HG02623 (cell line): ENCODE measurements around the gene MAB21L2.

ENCODE experiments used
- ATAC-seq: cut with Tn5 transposase; IDR thresholded peaks from one replicate; pipeline ENCODE4 v1.9.1; 2021; ENCODE audit warnings: moderate library complexity; ENCODE audit not compliant: unreplicated experiment

Gene MAB21L2

DNA sequence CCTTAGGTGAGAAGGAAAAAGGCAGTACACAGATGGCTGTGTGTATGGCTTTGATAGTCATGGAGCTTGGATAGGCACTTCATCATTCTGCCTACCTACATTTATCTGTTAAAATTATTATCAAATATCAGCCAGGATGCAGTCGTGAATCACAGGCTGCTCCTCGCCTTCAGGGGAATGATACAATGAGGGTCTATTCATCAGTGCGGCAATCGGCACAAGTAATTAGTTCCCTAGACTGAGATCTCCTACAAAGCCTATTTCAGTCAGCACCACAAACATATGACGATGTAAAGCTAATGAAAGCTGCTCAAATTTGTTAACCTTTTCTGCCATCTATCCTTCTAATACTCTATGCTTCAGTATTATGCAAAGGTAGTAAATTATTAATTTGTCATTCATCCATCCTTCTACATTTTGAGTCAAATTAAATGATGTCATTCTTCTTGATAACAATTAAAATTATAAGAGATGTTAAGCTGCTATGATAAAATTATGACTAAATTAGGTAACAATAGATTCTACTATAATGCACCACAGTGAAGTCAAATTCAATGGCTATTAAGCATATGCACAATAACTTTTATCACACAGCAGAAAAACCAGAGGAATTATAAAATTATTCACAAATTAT, 19.0 kb downstream of the MAB21L2 start:
- ATAC-seq = no peak

DNA sequence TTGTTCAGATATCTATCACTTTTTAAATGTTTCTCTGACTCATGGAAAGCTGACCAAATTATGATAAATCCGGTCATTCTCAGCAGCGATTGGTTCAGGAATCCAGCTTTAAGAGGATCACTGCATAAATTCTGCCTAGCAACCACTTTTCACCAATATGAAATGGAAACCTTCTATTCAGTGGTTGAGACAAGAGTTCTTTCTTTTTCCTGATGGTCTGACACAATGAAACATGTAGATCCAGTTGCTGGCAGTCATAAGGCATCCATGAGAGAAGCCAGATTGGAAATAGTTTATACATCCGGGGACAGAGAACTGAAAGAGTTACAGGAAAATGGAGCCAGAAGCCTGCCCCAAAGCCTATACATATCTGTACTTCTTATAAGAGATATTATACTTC, 27.2 kb downstream of the MAB21L2 start:
- ATAC-seq = no peak

DNA sequence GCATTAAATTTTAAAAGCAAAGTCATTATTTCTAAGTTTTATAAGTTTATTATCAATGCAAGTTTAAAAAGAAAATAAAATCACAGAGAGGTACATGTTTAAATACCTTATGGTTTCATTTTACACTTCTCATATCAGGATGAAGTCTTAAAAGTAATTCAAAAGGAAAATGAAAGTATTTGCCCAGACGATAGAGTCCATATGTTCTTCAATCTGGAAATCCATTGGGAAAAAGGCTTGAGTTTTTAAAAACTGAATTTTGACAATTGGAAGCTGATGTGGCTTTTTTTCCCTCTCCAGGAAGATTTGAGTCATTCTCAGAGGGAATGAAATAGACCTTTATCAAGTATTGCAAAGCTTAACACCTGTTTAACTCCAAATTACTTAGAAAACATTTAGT, 37.1 kb downstream of the MAB21L2 start:
- ATAC-seq = peak; percentile 58

DNA sequence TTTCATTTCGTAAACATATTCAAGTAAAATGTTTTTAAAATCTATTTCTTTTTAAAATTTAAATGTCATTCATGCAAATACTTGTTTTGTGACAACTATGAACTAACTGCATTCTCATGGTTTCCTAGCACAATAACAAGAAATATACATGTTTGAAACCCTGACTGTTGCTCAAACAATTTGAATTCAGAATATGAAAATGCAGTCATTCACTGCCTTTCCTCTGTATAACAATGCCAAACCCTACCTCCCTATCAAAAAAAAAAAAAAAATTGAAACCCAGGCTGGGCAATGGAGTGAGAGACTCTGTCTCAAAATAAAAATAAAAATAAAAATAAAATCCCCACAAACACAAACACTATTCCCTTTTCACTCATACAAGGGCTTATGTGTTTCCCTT, 42.1 kb downstream of the MAB21L2 start:
- ATAC-seq = no peak

DNA sequence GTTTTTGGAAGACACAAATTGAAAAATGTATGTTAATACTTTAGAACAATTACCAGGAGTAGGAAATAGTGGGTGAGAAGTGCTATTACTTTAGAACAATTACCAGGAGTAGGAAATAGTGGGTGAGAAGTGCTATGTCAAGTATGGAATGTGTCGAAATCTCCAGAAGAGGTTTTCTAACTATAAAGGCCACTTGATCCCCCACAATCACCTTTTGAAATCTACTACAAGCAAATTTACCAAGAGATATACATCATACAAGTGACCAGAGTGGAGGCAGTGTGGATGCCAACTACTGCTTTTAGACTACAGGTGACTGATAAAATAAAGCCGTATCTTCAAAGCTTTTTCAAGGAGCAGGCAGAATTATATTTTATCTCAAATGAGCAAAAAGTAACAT, 43.1 kb downstream of the MAB21L2 start:
- ATAC-seq = no peak

DNA sequence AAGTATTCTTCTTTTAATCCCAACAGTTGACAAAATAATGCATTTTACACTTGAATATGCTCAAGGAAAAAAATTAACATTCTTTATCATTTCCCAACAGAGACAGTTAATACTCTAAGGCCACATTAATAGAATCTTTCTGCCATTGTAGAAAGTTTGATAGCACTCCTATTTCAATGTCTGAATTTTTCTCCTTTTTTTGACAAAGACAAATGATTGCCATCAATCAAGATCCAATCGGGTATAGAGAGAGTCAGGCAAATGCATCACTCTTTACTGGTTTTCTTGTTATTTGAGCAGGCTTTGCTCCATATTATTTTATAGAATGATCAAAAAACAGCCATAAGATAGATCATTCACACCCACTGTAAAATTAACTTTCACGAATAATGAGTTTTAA, 46.1 kb downstream of the MAB21L2 start:
- ATAC-seq = no peak

DNA sequence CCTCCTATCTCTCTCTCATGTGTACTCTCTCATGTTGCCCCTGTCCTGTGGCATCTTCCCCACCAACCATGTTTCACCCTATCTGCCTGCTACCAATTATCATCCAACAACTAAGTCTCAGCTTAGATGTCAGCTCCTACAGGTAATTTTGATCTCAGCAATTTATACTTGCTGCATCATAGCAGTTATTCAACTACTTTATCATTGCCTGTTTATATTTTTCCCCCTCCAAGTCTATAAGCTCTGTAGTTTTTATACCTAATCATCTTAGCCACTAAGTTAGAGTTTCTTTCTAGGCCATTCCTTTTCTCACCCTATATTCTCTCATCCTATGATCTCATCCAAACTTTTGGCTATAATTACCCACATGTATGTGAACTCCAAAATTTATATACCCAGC, 50.7 kb downstream of the MAB21L2 start:
- ATAC-seq = no peak
